GM12891 (cell line): ENCODE measurements around the gene GLIS1.

ENCODE experiments used
- POLR2A ChIP-seq: IDR thresholded peaks from 2 replicates; pipeline ENCODE4 v1.6.1; 2011; ENCODE audit warnings: low read depth, low read length, control low read depth
- POLR2AphosphoS5 ChIP-seq: IDR thresholded peaks from 2 replicates; pipeline ENCODE4 v1.6.1; 2011; ENCODE audit warnings: low read depth, low read length, control low read depth
- SPI1 ChIP-seq: IDR thresholded peaks from 2 replicates; pipeline ENCODE4 v1.6.1; 2011; ENCODE audit warnings: low read depth, low read length, control low read depth
- TAF1 ChIP-seq: IDR thresholded peaks from 2 replicates; pipeline ENCODE4 v1.6.1; 2011; ENCODE audit warnings: low read depth, low read length, control low read depth

GRCh38 chr1:53696990-53697389 is 42.0 kb downstream of the GLIS1 start:
- TF ChIP-seq POLR2A (no peak), POLR2AphosphoS5 (no peak), SPI1 (no peak), TAF1 (no peak)
